K562 (cell line): ENCODE results near the gene CHRDL1. TPM values are rescaled to one million over a fixed set of nuclear protein-coding genes. Genes with fewer than 3 reads are reported as not detected.

ENCODE experiments used
- ATAC-seq: fragments of 200-7000 bp; cut with Tn5 transposase; 3 replicates; pipeline ENCODE4 v1.9.1; 2020; ENCODE audit warnings: moderate library complexity
- BruUV-seq: library from RNA; stranded (reverse); fragments of 400-500 nt; replicated peaks from 2 replicates; lab custom pipeline; 2021; lab: Mats Ljungman, UMichigan
- CTCF ChIA-PET: fragments of 300-600 bp; formaldehyde crosslinking; extraction: SDS; loops from one replicate; lab custom pipeline; 2021; ENCODE audit warnings: low intra/inter-chr PET ratio; lab: Yijun Ruan, JAX
- POLR2A ChIA-PET: fragments of 300-600, 350-650 bp; sonication (Branson Sonifier 250); formaldehyde crosslinking; extraction: SDS; loops from one replicate; lab custom pipeline; 2021; ENCODE audit warnings: antibody characterized with exemption, inconsistent platforms; lab: Yijun Ruan, JAX
- DNase-seq, 4 experiments: peaks; one replicate each; pipeline versions ENCODE4 v3.0.0 to v3.0.0-alpha.2; 2011 to 2018; ENCODE audit warnings: low spot score in 3 of 4, mixed read lengths in 3 of 4; ENCODE audit errors: extremely low read depth in 1 of 4
- FAIRE-seq: peaks from 2 replicates; lab custom pipeline; 2011; peaks lifted over from hg19 to GRCh38; lab: Jason Lieb, UNC
- H2AFZ ChIP-seq: 2 replicates; pipeline ENCODE4 v1.6.0; 2011; ENCODE audit warnings: low read depth, low read length, control low read depth, inconsistent platforms
- H3K27ac ChIP-seq: fragments of 200-600 bp; 3 replicates; pipeline ENCODE4 v1.8.0; 2011; ENCODE audit warnings: low read depth, mild to moderate bottlenecking, control low read depth, inconsistent platforms, low read length, moderate library complexity, mixed read lengths; ENCODE audit errors: extremely low read depth
- H3K27me3 ChIP-seq, 2 experiments: fragments of 300-600 bp in 1 of 2; 2 replicates in 1 of 2; 3 replicates in 1 of 2; pipeline versions ENCODE4 v1.6.0 to v1.8.0; 2011; ENCODE audit warnings: inconsistent platforms in 2 of 2, low read length in 2 of 2, mild to moderate bottlenecking in 1 of 2, mixed read lengths in 1 of 2, moderate library complexity in 1 of 2; ENCODE audit not compliant: control insufficient read depth in 2 of 2, insufficient read depth in 2 of 2
- H3K36me3 ChIP-seq: fragments of 300-600 bp; 3 replicates; pipeline ENCODE4 v1.8.0; 2011; ENCODE audit warnings: mild to moderate bottlenecking, low read length, inconsistent platforms; ENCODE audit not compliant: control insufficient read depth, insufficient read depth
- H3K4me1 ChIP-seq, 2 experiments: fragments of 200-600 bp in 1 of 2; replicated peaks in 1 of 2; 2 replicates in 1 of 2; 3 replicates in 1 of 2; pipeline versions ENCODE4 v1.5.1 to v1.8.0; 2011; ENCODE audit warnings: inconsistent platforms in 2 of 2, low read length in 2 of 2, mild to moderate bottlenecking in 1 of 2, mixed read lengths in 1 of 2, moderate library complexity in 1 of 2; ENCODE audit not compliant: control insufficient read depth in 2 of 2, insufficient read depth in 2 of 2
- H3K4me2 ChIP-seq: 2 replicates; pipeline ENCODE4 v1.6.1; 2011; ENCODE audit warnings: low read length, control low read depth, inconsistent platforms, mixed read lengths; ENCODE audit not compliant: insufficient read depth
- H3K4me3 ChIP-seq: fragments of 200-600 bp; sonication (generic), shearing (Covaris generic); 2 replicates; pipeline ENCODE4 v1.5.1; 2016; ENCODE audit warnings: control low read depth, inconsistent platforms
- H3K79me2 ChIP-seq: fragments of 200-600 bp; 3 replicates; pipeline ENCODE4 v1.8.0; 2011; ENCODE audit warnings: low read length, inconsistent platforms; ENCODE audit not compliant: control insufficient read depth, insufficient read depth
- H3K9ac ChIP-seq, 2 experiments: 2 replicates each; pipeline versions ENCODE4 v1.6.0 to v1.6.1; 2011; ENCODE audit warnings: low read depth in 2 of 2, low read length in 2 of 2, control low read depth in 1 of 2, inconsistent platforms in 1 of 2, mild to moderate bottlenecking in 1 of 2, mixed read lengths in 1 of 2; ENCODE audit not compliant: insufficient read depth in 1 of 2
- H3K9me1 ChIP-seq: one replicate; pipeline ENCODE4 v1.6.0; 2011; ENCODE audit warnings: inconsistent platforms, mild to moderate bottlenecking, low read length, moderate library complexity; ENCODE audit not compliant: control insufficient read depth, insufficient read depth
- H3K9me3 ChIP-seq: replicated peaks from 2 replicates; pipeline ENCODE4 v1.5.1; 2011; ENCODE audit warnings: low read depth, low read length, inconsistent platforms; ENCODE audit not compliant: control insufficient read depth, insufficient read depth
- H4K20me1 ChIP-seq: replicated peaks from 2 replicates; pipeline ENCODE4 v1.6.1; 2011; ENCODE audit warnings: low read length, inconsistent platforms, mixed read lengths; ENCODE audit not compliant: control insufficient read depth, insufficient read depth
- CBX1 ChIP-seq: sonication (generic); IDR thresholded peaks from 2 replicates; pipeline ENCODE4 v1.6.1; 2016; ENCODE audit warnings: antibody characterized with exemption, low read depth, mild to moderate bottlenecking
- ELF4 ChIP-seq: fragments of 450-650 bp; formaldehyde crosslinking; IDR thresholded peaks from 2 replicates; pipeline ENCODE4 v1.4.0; 2022; ENCODE audit warnings: missing genetic modification characterization
- FUS ChIP-seq: fragments of 200-400 bp; formaldehyde crosslinking; optimal IDR thresholded peaks from 2 replicates; pipeline ENCODE3; 2017; ENCODE audit warnings: low read depth, low read length
- MAFK ChIP-seq: IDR thresholded peaks from 2 replicates; pipeline ENCODE4 v1.6.1; 2011; ENCODE audit warnings: low read length, improper control_type of control experiment
- RBM17 ChIP-seq: fragments of 200-400 bp; formaldehyde crosslinking; IDR thresholded peaks from 2 replicates; pipeline ENCODE4 v1.6.1; 2017; ENCODE audit warnings: low read depth, mild to moderate bottlenecking, low read length, borderline replicate concordance
- RBM34 ChIP-seq: fragments of 200-400 bp; formaldehyde crosslinking; IDR thresholded peaks from 2 replicates; pipeline ENCODE4 v1.6.1; 2018; ENCODE audit warnings: low read length, borderline replicate concordance; ENCODE audit not compliant: insufficient read depth
- SMAD3 ChIP-seq: fragments of 450-650 bp; formaldehyde crosslinking; conservative IDR thresholded peaks from 2 replicates; pipeline ENCODE4 v1.4.0; 2020; ENCODE audit warnings: mild to moderate bottlenecking
- TCF7 ChIP-seq: sonication (generic); IDR thresholded peaks from 2 replicates; pipeline ENCODE4 v1.6.1; 2016; ENCODE audit warnings: antibody characterized with exemption, borderline replicate concordance
- TEAD4 ChIP-seq, 2 experiments: sonication (generic) in 1 of 2; formaldehyde crosslinking in 1 of 2; IDR thresholded peaks; 2 replicates each; pipeline versions ENCODE4 v1.6.1 to v1.8.0; 2012 to 2022; ENCODE audit warnings: borderline replicate concordance in 1 of 2, inconsistent platforms in 1 of 2, low read length in 1 of 2, mild to moderate bottlenecking in 1 of 2, missing genetic modification reagents in 1 of 2
- ZFPM2 ChIP-seq: fragments of 250-450 bp; sonication (Bioruptor Pico); IDR thresholded peaks from 2 replicates; pipeline ENCODE4 v1.5.1; 2022; ENCODE audit warnings: mild to moderate bottlenecking
- WGBS: fragments of 100-300 bp; shearing (Covaris generic); methylation state at CpG from one replicate; pipeline ENCODE4 v1.1.6; 2016; ENCODE audit warnings: low coverage, mixed read lengths; ENCODE audit not compliant: insufficient coverage; ENCODE audit errors: missing lambda C conversion rate; 5-methylcytosine and 5-hydroxymethylcytosine counted together
- in situ Hi-C: fragments of 300-500 bp; cut with MboI; formaldehyde crosslinking; loops from 4 replicates; pipeline ENCODE4 v1.15.0; 2018; ENCODE audit warnings: inconsistent platforms, mixed read lengths
- intact Hi-C: fragments of 100-400 bp; cut with micrococcal nuclease; formaldehyde crosslinking; loops from 2 replicates; pipeline ENCODE4 v1.14.2; 2022
- polyA plus RNA-seq, 8 experiments: library from polyadenylated mRNA; depleted of rRNA in 4 of 8; stranded (reverse) in 5 of 8; unstranded in 3 of 8; fragments of >200 nt; fragmentation: Nextera tagmentation in 2 of 8; fragmentation: Illumina TruSeq in 1 of 8; extraction: Ambion mirVana in 2 of 8; extraction: Trizol in 1 of 8; gene quantifications; 2 replicates each; pipeline versions ENCODE4 v1.2.1 to v1.2.3, GENCODE V29; 2011 to 2014; ENCODE audit warnings: inconsistent platforms in 1 of 8, missing spikeins in 1 of 8
- total RNA-seq, 7 experiments: library from RNA; depleted of rRNA in 6 of 7; stranded (reverse); fragments of >200 nt in 6 of 7; fragmentation: Illumina TruSeq in 2 of 7; extraction: Trizol in 2 of 7; gene quantifications; 2 replicates each; pipeline versions ENCODE4 v1.2.1 to v1.2.3, GENCODE V29; 2011 to 2021; ENCODE audit warnings: low replicate concordance in 1 of 7
- TF ChIP-seq, protein P1 (sequence below): fragments of 250-450 bp; sonication (Bioruptor Pico); IDR thresholded peaks from 2 replicates; pipeline ENCODE4 v1.8.0; 2022; ENCODE audit warnings: moderate library complexity, mild to moderate bottlenecking, inconsistent platforms
- TF ChIP-seq, protein P2 (sequence below): fragments of 200-600 bp; sonication (generic); IDR thresholded peaks from one replicate; pipeline ENCODE4 v1.6.1; 2012; ENCODE audit warnings: mild to moderate bottlenecking, low read depth, low read length, inconsistent platforms

The CHRDL1 gene
- total and polyA plus RNA-seq, 9 of the 15 experiments (the other 6 are each of a cell fraction or from before 2014, with no cell fraction given), result not detected

DNA sequence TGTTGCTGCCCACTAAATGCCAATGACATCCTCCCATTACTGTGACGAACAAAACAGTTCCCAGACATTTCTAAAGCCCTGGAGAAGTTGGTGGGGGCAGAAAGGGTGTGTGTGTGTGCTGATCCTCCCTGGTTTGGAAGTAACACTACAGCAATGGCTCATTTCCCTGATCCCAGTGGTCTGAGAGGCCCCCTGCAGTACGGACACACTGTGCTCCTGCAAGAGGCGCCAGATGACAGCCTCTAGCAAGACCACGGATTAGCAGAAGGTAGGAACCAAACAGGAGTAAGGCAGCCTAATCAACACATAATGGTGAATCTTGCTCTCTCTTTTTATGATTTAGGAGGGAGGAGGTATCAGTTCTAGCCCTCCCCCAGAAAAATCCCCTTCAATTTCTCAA, 49.6 kb downstream of the CHRDL1 start:
- ATAC-seq (no peak), FAIRE-seq (no peak), DNase-seq (no peak)
- H3K36me3 ChIP-seq, result no peaks in the 10 kb centered on the region
- no TSS peak for BruUV-seq
- no peaks in the 10 kb centered on the region for H3K79me2 ChIP-seq
- no peaks in the 10 kb centered on the region for H4K20me1 ChIP-seq
- WGBS, result 0% methylated on average over 2 of the region's 4 CpGs
- in situ Hi-C loops, result no loop called here
- CTCF ChIA-PET, result no interaction called here
- no peaks in the 10 kb centered on the region for H3K4me1 ChIP-seq
- H3K9me1 ChIP-seq, result no peaks in the 10 kb centered on the region
- POLR2A ChIA-PET, result no interaction called here
- no peak overlapping the region for H2AFZ ChIP-seq
- H3K27me3 ChIP-seq, result no peaks in the 10 kb centered on the region
- intact Hi-C loops, result no loop called here
- no peak overlapping the region for H3K4me2 ChIP-seq
- no peak overlapping the region for H3K27ac ChIP-seq
- no peak overlapping the region for H3K9ac ChIP-seq
- H3K9me3 ChIP-seq, result no peaks in the 10 kb centered on the region
- no peak overlapping the region for H3K4me3 ChIP-seq
- TF ChIP-seq CBX1 (no peak), SMAD3 (CRISPR knock-in tag) (no peak), RBM17 (no peak), FUS (no peak), ZFPM2 (no peak), ELF4 (CRISPR knock-in tag) (no peak), MAFK (no peak), RBM34 (no peak), TCF7 (no peak), TEAD4 (IDR thresholded peaks at IDR 0.05; ENCODE audit: low read length) (no peak), TEAD4 (CRISPR knock-in tag; IDR thresholded peaks at IDR 0.05; ENCODE audit: borderline replicate concordance) (no peak)
- TF ChIP-seq, protein P1, sequence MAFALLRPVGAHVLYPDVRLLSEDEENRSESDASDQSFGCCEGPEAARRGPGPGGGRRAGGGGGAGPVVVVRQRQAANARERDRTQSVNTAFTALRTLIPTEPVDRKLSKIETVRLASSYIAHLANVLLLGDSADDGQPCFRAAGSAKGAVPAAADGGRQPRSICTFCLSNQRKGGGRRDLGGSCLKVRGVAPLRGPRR (CRISPR knock-in tag), result no peak
- TF ChIP-seq, protein P2, sequence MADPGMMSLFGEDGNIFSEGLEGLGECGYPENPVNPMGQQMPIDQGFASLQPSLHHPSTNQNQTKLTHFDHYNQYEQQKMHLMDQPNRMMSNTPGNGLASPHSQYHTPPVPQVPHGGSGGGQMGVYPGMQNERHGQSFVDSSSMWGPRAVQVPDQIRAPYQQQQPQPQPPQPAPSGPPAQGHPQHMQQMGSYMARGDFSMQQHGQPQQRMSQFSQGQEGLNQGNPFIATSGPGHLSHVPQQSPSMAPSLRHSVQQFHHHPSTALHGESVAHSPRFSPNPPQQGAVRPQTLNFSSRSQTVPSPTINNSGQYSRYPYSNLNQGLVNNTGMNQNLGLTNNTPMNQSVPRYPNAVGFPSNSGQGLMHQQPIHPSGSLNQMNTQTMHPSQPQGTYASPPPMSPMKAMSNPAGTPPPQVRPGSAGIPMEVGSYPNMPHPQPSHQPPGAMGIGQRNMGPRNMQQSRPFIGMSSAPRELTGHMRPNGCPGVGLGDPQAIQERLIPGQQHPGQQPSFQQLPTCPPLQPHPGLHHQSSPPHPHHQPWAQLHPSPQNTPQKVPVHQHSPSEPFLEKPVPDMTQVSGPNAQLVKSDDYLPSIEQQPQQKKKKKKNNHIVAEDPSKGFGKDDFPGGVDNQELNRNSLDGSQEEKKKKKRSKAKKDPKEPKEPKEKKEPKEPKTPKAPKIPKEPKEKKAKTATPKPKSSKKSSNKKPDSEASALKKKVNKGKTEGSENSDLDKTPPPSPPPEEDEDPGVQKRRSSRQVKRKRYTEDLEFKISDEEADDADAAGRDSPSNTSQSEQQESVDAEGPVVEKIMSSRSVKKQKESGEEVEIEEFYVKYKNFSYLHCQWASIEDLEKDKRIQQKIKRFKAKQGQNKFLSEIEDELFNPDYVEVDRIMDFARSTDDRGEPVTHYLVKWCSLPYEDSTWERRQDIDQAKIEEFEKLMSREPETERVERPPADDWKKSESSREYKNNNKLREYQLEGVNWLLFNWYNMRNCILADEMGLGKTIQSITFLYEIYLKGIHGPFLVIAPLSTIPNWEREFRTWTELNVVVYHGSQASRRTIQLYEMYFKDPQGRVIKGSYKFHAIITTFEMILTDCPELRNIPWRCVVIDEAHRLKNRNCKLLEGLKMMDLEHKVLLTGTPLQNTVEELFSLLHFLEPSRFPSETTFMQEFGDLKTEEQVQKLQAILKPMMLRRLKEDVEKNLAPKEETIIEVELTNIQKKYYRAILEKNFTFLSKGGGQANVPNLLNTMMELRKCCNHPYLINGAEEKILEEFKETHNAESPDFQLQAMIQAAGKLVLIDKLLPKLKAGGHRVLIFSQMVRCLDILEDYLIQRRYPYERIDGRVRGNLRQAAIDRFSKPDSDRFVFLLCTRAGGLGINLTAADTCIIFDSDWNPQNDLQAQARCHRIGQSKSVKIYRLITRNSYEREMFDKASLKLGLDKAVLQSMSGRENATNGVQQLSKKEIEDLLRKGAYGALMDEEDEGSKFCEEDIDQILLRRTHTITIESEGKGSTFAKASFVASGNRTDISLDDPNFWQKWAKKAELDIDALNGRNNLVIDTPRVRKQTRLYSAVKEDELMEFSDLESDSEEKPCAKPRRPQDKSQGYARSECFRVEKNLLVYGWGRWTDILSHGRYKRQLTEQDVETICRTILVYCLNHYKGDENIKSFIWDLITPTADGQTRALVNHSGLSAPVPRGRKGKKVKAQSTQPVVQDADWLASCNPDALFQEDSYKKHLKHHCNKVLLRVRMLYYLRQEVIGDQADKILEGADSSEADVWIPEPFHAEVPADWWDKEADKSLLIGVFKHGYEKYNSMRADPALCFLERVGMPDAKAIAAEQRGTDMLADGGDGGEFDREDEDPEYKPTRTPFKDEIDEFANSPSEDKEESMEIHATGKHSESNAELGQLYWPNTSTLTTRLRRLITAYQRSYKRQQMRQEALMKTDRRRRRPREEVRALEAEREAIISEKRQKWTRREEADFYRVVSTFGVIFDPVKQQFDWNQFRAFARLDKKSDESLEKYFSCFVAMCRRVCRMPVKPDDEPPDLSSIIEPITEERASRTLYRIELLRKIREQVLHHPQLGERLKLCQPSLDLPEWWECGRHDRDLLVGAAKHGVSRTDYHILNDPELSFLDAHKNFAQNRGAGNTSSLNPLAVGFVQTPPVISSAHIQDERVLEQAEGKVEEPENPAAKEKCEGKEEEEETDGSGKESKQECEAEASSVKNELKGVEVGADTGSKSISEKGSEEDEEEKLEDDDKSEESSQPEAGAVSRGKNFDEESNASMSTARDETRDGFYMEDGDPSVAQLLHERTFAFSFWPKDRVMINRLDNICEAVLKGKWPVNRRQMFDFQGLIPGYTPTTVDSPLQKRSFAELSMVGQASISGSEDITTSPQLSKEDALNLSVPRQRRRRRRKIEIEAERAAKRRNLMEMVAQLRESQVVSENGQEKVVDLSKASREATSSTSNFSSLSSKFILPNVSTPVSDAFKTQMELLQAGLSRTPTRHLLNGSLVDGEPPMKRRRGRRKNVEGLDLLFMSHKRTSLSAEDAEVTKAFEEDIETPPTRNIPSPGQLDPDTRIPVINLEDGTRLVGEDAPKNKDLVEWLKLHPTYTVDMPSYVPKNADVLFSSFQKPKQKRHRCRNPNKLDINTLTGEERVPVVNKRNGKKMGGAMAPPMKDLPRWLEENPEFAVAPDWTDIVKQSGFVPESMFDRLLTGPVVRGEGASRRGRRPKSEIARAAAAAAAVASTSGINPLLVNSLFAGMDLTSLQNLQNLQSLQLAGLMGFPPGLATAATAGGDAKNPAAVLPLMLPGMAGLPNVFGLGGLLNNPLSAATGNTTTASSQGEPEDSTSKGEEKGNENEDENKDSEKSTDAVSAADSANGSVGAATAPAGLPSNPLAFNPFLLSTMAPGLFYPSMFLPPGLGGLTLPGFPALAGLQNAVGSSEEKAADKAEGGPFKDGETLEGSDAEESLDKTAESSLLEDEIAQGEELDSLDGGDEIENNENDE, result no peak
